ENCODE measurements around the gene AAK1. TPM values are rescaled to one million over a fixed set of nuclear protein-coding genes. Genes with fewer than 3 reads are reported as not detected.

The AAK1 gene
- total RNA-seq, 1 experiment from 2014 or later = 40.5 TPM

- ChIA-PET POLR2A (ENCODE audit: low non-redundant PET) (no interaction called here), CTCF (no interaction called here)
- TF ChIP-seq, protein P1, sequence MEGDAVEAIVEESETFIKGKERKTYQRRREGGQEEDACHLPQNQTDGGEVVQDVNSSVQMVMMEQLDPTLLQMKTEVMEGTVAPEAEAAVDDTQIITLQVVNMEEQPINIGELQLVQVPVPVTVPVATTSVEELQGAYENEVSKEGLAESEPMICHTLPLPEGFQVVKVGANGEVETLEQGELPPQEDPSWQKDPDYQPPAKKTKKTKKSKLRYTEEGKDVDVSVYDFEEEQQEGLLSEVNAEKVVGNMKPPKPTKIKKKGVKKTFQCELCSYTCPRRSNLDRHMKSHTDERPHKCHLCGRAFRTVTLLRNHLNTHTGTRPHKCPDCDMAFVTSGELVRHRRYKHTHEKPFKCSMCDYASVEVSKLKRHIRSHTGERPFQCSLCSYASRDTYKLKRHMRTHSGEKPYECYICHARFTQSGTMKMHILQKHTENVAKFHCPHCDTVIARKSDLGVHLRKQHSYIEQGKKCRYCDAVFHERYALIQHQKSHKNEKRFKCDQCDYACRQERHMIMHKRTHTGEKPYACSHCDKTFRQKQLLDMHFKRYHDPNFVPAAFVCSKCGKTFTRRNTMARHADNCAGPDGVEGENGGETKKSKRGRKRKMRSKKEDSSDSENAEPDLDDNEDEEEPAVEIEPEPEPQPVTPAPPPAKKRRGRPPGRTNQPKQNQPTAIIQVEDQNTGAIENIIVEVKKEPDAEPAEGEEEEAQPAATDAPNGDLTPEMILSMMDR (conservative IDR thresholded peaks at IDR 0.05; ENCODE audit: low read depth, low read length) = no peak
- TF ChIP-seq EZH2 (IDR thresholded peaks at IDR 0.05; ENCODE audit: borderline replicate concordance, low read depth, low read length, poor library complexity, severe bottlenecking) = no peak
- Histone ChIP-seq H3K4me3 (ENCODE audit: low read depth, low read length, poor library complexity, severe bottlenecking) (no peak overlapping the region), H3K4me1 (ENCODE audit: insufficient read depth, low read length, poor library complexity, severe bottlenecking) (no peaks in the 10 kb centered on the region), H3K9me3 (ENCODE audit: low read depth, low read length, poor library complexity, severe bottlenecking) (no peaks in the 10 kb centered on the region), H3K27me3 (replicated peaks; ENCODE audit: insufficient read depth, low read depth, low read length, poor library complexity) (no peaks in the 10 kb centered on the region), H3K27ac (ENCODE audit: low read depth, low read length, poor library complexity, severe bottlenecking) (no peak overlapping the region), H3K36me3 (ENCODE audit: insufficient read depth, low read length, poor library complexity, severe bottlenecking) (no peaks in the 10 kb centered on the region)
- intact Hi-C loops (cut with micrococcal nuclease; ENCODE audit: unreplicated experiment) = no loop called here
- no peak for DNase-seq (ENCODE audit: low spot score)
- no TSS peak for BruUV-seq (replicated peaks)
Observed at GRCh38 chr2:69466728-69467127, 176.8 kb downstream of the AAK1 start.

DNA sequence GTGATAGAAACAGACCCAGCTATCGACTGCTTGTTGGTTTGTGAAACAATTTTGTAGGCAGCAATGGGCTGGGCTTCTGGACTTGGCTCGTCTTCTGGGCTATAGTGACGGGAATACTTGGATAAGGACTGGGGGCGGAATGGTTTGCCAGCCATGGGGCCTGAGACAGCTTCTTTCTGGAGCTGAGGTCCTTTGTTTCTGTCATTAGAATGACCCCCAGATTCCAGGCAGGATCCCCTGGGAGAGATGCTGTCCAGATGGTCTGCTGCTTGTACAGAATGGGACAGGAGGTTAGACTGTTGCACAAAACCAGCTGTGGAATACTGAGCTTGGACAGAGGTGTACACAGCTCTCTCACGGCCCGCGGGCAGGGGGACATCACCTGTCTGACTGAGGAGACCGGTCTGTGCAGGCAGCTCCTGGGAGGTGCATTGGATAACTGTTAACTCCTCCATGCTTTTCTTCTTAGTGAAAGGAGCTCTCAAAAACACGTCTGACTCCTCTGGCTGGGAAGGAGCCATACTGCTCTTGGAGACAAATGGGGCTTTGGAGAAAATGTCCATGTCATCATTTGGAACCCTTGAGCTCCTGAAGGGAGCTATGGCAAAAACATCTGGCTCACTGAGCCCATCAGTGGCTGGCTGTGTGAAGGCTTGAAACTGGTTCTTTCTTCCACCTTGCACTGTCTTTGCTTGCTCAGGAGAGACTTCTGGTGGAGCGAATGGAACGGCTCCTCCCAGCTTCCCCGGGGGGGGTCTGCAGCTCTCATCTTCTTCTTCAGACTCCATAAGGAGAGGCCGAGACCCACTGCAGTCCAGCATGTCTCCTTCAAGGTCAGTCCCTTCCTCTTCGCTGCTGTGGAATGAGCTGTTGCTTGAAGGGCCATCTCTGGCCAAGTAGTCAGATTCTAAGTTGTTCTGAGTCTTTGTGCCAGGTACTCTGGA, 177.8 kb downstream of the AAK1 start:
- Histone ChIP-seq H3K4me1 (ENCODE audit: insufficient read depth, low read length, poor library complexity, severe bottlenecking) (no peaks in the 10 kb centered on the region), H3K27me3 (replicated peaks; ENCODE audit: insufficient read depth, low read depth, low read length, poor library complexity) (no peaks in the 10 kb centered on the region), H3K27ac (ENCODE audit: low read depth, low read length, poor library complexity, severe bottlenecking) (no peak overlapping the region), H3K9me3 (ENCODE audit: low read depth, low read length, poor library complexity, severe bottlenecking) (no peaks in the 10 kb centered on the region), H3K36me3 (ENCODE audit: insufficient read depth, low read length, poor library complexity, severe bottlenecking) (no peaks in the 10 kb centered on the region), H3K4me3 (ENCODE audit: low read depth, low read length, poor library complexity, severe bottlenecking) (no peak overlapping the region)
- intact Hi-C loops (cut with micrococcal nuclease; ENCODE audit: unreplicated experiment) = no loop called here
- POLR2A ChIA-PET (ENCODE audit: low non-redundant PET) = no interaction called here
- TF ChIP-seq EZH2 (IDR thresholded peaks at IDR 0.05; ENCODE audit: borderline replicate concordance, low read depth, low read length, poor library complexity, severe bottlenecking) = no peak
- TF ChIP-seq, protein P1 (conservative IDR thresholded peaks at IDR 0.05; ENCODE audit: low read depth, low read length) = no peak
- BruUV-seq (replicated peaks) = no TSS peak
- DNase-seq (ENCODE audit: low spot score) = no peak
- CTCF ChIA-PET = no interaction called here

GRCh38 chr2:69464575-69464974, 179.0 kb downstream of the AAK1 start:
- Histone ChIP-seq H3K4me3 (ENCODE audit: low read depth, low read length, poor library complexity, severe bottlenecking) (no peak overlapping the region), H3K27me3 (replicated peaks; ENCODE audit: insufficient read depth, low read depth, low read length, poor library complexity) (no peaks in the 10 kb centered on the region), H3K36me3 (ENCODE audit: insufficient read depth, low read length, poor library complexity, severe bottlenecking) (no peaks in the 10 kb centered on the region), H3K9me3 (ENCODE audit: low read depth, low read length, poor library complexity, severe bottlenecking) (no peaks in the 10 kb centered on the region), H3K27ac (ENCODE audit: low read depth, low read length, poor library complexity, severe bottlenecking) (no peak overlapping the region), H3K4me1 (ENCODE audit: insufficient read depth, low read length, poor library complexity, severe bottlenecking) (no peaks in the 10 kb centered on the region)
- no peak for TF ChIP-seq EZH2 (IDR thresholded peaks at IDR 0.05; ENCODE audit: borderline replicate concordance, low read depth, low read length, poor library complexity, severe bottlenecking)
- no TSS peak for BruUV-seq (replicated peaks)
- POLR2A ChIA-PET (ENCODE audit: low non-redundant PET) = no interaction called here
- intact Hi-C loops (cut with micrococcal nuclease; ENCODE audit: unreplicated experiment) = no loop called here
- CTCF ChIA-PET = no interaction called here
- no peak for DNase-seq (ENCODE audit: low spot score)

Measured in A673 (cell line).